GM12873 (cell line): ENCODE measurements around the gene OR51T1.

Experiments
- CTCF ChIP-seq: IDR thresholded peaks from 2 replicates; pipeline ENCODE4 v1.5.1; 2012; ENCODE audit warnings: low read depth, mild to moderate bottlenecking, moderate library complexity, low read length, control low read depth; ENCODE audit not compliant: insufficient read depth; ENCODE audit errors: missing control alignments

Gene OR51T1

GRCh38 chr11:4881860-4882500 is at the start of gene OR51T1:
OR51T1 (plus strand) TSS chr11:4881900; CDS start chr11:4881900, 0 bp downstream.
- TF ChIP-seq CTCF, result no peak

GRCh38 chr11:4839851-4840549 is 41.7 kb upstream of the OR51T1 start:
- TF ChIP-seq CTCF, result peak; percentile 6

- TF ChIP-seq CTCF, result no peak
Measured at GRCh38 chr11:4848908-4849532, 32.7 kb upstream of the OR51T1 start, which contains the start of gene OR51S1. OR51S1 (minus strand) TSS chr11:4849208; CDS start chr11:4849208, 0 bp downstream.

- TF ChIP-seq CTCF, result no peak
Measured at GRCh38 chr11:4851033-4851432, 30.7 kb upstream of the OR51T1 start.

- no peak for TF ChIP-seq CTCF
Measured at GRCh38 chr11:4862447-4863236, 19.1 kb upstream of the OR51T1 start.

- TF ChIP-seq CTCF, result no peak
Measured at GRCh38 chr11:4863876-4864275, 17.8 kb upstream of the OR51T1 start.
